ENCODE data around the gene MAP4K4. TPM values are rescaled to one million over a fixed set of nuclear protein-coding genes. Genes with fewer than 3 reads are reported as not detected.

The MAP4K4 gene
- total RNA-seq, 3 donors from 2014 or later, result 30.7 to 36.9 (median 34.7) TPM

- Mint-ChIP-seq H3K27me3 (ENCODE audit: low read depth) (no peaks in the 10 kb centered on the region), H3K4me1 (ENCODE audit: low read depth) (peaks cover 73% of the 10 kb centered on the region), H3K36me3 (ENCODE audit: insufficient read depth) (peaks cover 2% of the 10 kb centered on the region), H3K9me3 (no peaks in the 10 kb centered on the region), H3K4me3 (no peak overlapping the region)
- no peak for DNase-seq
- ATAC-seq, result no peak
These were observed 54.5 kb downstream of the MAP4K4 start for GRCh38 chr2:101751875-101752619.

GRCh38 chr2:101752716-101753616 is 55.5 kb downstream of the MAP4K4 start:
- no peak overlapping the region for H3K4me3 Mint-ChIP-seq
- H3K27me3 Mint-ChIP-seq (ENCODE audit: low read depth), result no peaks in the 10 kb centered on the region
- no peak for ATAC-seq
- no peaks in the 10 kb centered on the region for H3K9me3 Mint-ChIP-seq
- peaks cover 73% of the 10 kb centered on the region for H3K4me1 Mint-ChIP-seq (ENCODE audit: low read depth)
- peaks cover 2% of the 10 kb centered on the region for H3K36me3 Mint-ChIP-seq (ENCODE audit: insufficient read depth)
- DNase-seq, result no peak

- H3K27me3 Mint-ChIP-seq (ENCODE audit: low read depth), result no peaks in the 10 kb centered on the region
- peaks cover 79% of the 10 kb centered on the region for H3K4me1 Mint-ChIP-seq (ENCODE audit: low read depth)
- H3K4me3 Mint-ChIP-seq, result no peak overlapping the region
- no peaks in the 10 kb centered on the region for H3K9me3 Mint-ChIP-seq
- ATAC-seq (no peak), DNase-seq (no peak)
- H3K36me3 Mint-ChIP-seq (ENCODE audit: insufficient read depth), result peaks cover 6% of the 10 kb centered on the region
These were observed 56.4 kb downstream of the MAP4K4 start for GRCh38 chr2:101753720-101754490.

GRCh38 chr2:101754618-101755017 is 57.1 kb downstream of the MAP4K4 start:
- no peaks in the 10 kb centered on the region for H3K9me3 Mint-ChIP-seq
- no peak overlapping the region for H3K4me3 Mint-ChIP-seq
- DNase-seq (no peak), ATAC-seq (no peak)
- peaks cover 6% of the 10 kb centered on the region for H3K36me3 Mint-ChIP-seq (ENCODE audit: insufficient read depth)
- peaks cover 81% of the 10 kb centered on the region for H3K4me1 Mint-ChIP-seq (ENCODE audit: low read depth)
- H3K27me3 Mint-ChIP-seq (ENCODE audit: low read depth), result no peaks in the 10 kb centered on the region

- peaks cover 78% of the 10 kb centered on the region for H3K4me1 Mint-ChIP-seq (ENCODE audit: low read depth)
- ATAC-seq (no peak), DNase-seq (no peak)
- no peak overlapping the region for H3K4me3 Mint-ChIP-seq
- H3K36me3 Mint-ChIP-seq (ENCODE audit: insufficient read depth), result peaks cover 7% of the 10 kb centered on the region
- H3K9me3 Mint-ChIP-seq, result no peaks in the 10 kb centered on the region
- H3K27me3 Mint-ChIP-seq (ENCODE audit: low read depth), result no peaks in the 10 kb centered on the region
These were observed 58.8 kb downstream of the MAP4K4 start for GRCh38 chr2:101756266-101756665.

GRCh38 chr2:101758001-101758400 is 60.5 kb downstream of the MAP4K4 start:
- Mint-ChIP-seq H3K4me3 (peak overlapping the region; percentile 61), H3K9me3 (no peaks in the 10 kb centered on the region), H3K36me3 (ENCODE audit: insufficient read depth) (peaks cover 8% of the 10 kb centered on the region), H3K27me3 (ENCODE audit: low read depth) (no peaks in the 10 kb centered on the region), H3K4me1 (ENCODE audit: low read depth) (peaks cover 75% of the 10 kb centered on the region)
- DNase-seq (no peak), ATAC-seq (peak; percentile 91)

- Mint-ChIP-seq H3K4me3 (no peak overlapping the region), H3K36me3 (ENCODE audit: insufficient read depth) (peaks cover 7% of the 10 kb centered on the region), H3K9me3 (no peaks in the 10 kb centered on the region), H3K4me1 (ENCODE audit: low read depth) (peaks cover 75% of the 10 kb centered on the region), H3K27me3 (ENCODE audit: low read depth) (no peaks in the 10 kb centered on the region)
- DNase-seq, result no peak
- ATAC-seq, result no peak
These were observed 61.7 kb downstream of the MAP4K4 start for GRCh38 chr2:101759162-101759561.

GRCh38 chr2:101762451-101763171 is 65.1 kb downstream of the MAP4K4 start:
- DNase-seq (no peak), ATAC-seq (no peak)
- Mint-ChIP-seq H3K27me3 (ENCODE audit: low read depth) (no peaks in the 10 kb centered on the region), H3K4me1 (ENCODE audit: low read depth) (peaks cover 74% of the 10 kb centered on the region), H3K9me3 (no peaks in the 10 kb centered on the region), H3K4me3 (no peak overlapping the region), H3K36me3 (ENCODE audit: insufficient read depth) (peaks cover 7% of the 10 kb centered on the region)

DNA sequence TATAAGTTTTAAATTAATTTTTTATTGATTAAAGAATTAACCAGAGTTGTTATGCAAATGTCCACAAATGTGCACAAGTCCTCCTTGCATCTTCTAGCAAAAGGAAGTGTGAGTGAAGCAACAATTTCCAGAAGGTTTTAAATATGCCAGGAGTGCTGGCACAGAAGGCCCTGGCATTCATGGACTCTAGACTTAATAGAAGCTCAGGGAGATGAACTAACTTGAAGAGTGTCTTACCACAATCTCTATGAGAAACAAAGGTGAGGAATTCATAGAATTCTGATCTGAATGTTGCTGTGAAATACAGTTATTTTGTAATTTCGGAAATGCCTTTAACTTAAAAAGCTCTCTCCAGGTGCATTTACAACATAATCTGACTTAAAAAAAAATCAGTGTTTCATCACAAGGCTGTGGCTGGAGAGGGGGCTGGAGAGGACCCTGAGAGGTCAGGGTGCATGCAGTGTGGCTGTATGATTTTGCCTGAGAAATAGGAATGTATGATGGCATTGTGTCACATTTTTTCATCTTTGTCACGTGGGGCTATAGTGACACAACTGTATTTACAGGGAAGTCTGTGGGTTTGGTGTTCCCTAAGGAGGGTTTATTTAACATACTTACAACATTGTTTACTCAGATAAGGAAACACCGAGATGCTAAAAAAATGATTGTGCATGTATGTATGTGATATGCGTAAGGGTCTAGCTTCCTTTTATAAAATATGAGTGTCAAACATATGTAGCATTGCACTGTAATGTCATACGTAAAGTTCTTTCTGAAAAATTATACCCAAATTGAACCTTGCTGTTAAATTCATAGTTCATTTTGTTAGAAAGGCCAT is 66.2 kb downstream of the MAP4K4 start:
- ATAC-seq, result no peak
- no peaks in the 10 kb centered on the region for H3K9me3 Mint-ChIP-seq
- H3K4me3 Mint-ChIP-seq, result no peak overlapping the region
- H3K4me1 Mint-ChIP-seq (ENCODE audit: low read depth), result peaks cover 73% of the 10 kb centered on the region
- peaks cover 2% of the 10 kb centered on the region for H3K36me3 Mint-ChIP-seq (ENCODE audit: insufficient read depth)
- H3K27me3 Mint-ChIP-seq (ENCODE audit: low read depth), result no peaks in the 10 kb centered on the region
- no peak for DNase-seq

DNA sequence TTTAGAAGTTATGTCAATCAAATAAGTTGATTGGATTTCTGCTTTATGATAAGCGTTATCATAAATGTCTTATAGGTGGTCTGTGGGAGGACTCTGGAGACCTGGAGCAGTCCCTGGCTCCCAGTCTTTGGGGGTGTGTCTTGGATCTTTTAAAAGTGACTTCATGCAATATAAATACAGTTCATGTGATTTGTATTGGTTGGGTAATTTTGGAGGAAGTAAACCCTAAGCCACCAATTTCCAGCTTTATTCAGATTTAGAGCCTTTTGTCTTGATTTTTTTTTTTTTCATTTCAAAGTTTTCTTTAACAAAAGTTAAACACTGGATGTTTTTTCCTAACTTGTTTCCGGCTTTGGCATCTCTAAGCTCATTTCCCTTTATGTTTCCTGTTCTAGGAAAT is 68.8 kb downstream of the MAP4K4 start:
- Mint-ChIP-seq H3K4me1 (ENCODE audit: low read depth) (peaks cover 86% of the 10 kb centered on the region), H3K9me3 (no peaks in the 10 kb centered on the region), H3K27me3 (ENCODE audit: low read depth) (no peaks in the 10 kb centered on the region), H3K4me3 (no peak overlapping the region), H3K36me3 (ENCODE audit: insufficient read depth) (peaks cover 2% of the 10 kb centered on the region)
- DNase-seq, result no peak
- ATAC-seq, result no peak

- Mint-ChIP-seq H3K4me3 (no peak overlapping the region), H3K4me1 (ENCODE audit: low read depth) (peaks cover 89% of the 10 kb centered on the region), H3K9me3 (no peaks in the 10 kb centered on the region), H3K36me3 (ENCODE audit: insufficient read depth) (peaks cover 2% of the 10 kb centered on the region), H3K27me3 (ENCODE audit: low read depth) (no peaks in the 10 kb centered on the region)
- ATAC-seq (peak in 1 of 2 donors; percentile 21), DNase-seq (no peak)
These were observed 69.6 kb downstream of the MAP4K4 start for GRCh38 chr2:101766871-101767739.

GRCh38 chr2:101768556-101769220 is 71.2 kb downstream of the MAP4K4 start:
- Mint-ChIP-seq H3K9me3 (no peaks in the 10 kb centered on the region), H3K27me3 (ENCODE audit: low read depth) (no peaks in the 10 kb centered on the region), H3K4me1 (ENCODE audit: low read depth) (peaks cover 87% of the 10 kb centered on the region), H3K36me3 (ENCODE audit: insufficient read depth) (peaks cover 2% of the 10 kb centered on the region), H3K4me3 (no peak overlapping the region)
- DNase-seq, result no peak
- peak in 1 of 2 donors; percentile 41 for ATAC-seq
